ENCODE data around the gene LPCAT1.
"Not testable (repeated sequence)": the region's sequence is repeated elsewhere in the genome, so short reads cannot be mapped to it uniquely, and the experiment has no call there.

LPCAT1 gene, protein sequence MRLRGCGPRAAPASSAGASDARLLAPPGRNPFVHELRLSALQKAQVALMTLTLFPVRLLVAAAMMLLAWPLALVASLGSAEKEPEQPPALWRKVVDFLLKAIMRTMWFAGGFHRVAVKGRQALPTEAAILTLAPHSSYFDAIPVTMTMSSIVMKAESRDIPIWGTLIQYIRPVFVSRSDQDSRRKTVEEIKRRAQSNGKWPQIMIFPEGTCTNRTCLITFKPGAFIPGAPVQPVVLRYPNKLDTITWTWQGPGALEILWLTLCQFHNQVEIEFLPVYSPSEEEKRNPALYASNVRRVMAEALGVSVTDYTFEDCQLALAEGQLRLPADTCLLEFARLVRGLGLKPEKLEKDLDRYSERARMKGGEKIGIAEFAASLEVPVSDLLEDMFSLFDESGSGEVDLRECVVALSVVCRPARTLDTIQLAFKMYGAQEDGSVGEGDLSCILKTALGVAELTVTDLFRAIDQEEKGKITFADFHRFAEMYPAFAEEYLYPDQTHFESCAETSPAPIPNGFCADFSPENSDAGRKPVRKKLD

GRCh38 chr5:1523793-1524480 lies at the start of gene LPCAT1:
LPCAT1 (minus strand) TSS chr5:1523960; CDS start chr5:1523844, 116 bp downstream.
- DNase-seq: peak; percentile 32 to 78

DNA sequence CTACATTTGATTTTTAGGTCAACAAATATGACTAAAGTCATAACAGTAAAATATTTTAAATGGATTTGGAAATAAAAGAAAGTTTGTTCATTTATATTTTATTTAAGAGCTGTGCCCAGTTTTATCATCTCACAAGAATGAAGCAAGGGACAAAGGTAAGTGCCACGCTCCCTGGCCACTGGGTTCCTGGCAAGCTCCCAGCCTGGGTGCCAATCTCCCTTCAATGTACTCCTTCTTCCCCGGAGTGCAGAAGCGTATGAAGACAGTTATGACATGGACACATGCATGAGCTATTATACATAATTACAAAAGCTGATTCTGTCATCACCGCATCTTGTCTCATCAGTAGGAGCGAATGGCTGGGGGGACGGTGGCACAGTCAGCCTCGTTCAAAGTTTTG lies 48.1 kb upstream of the LPCAT1 start:
- DNase-seq: not testable (repeated sequence)

- no peak for DNase-seq
Measured at GRCh38 chr5:1570975-1571374, 47.2 kb upstream of the LPCAT1 start.

DNA sequence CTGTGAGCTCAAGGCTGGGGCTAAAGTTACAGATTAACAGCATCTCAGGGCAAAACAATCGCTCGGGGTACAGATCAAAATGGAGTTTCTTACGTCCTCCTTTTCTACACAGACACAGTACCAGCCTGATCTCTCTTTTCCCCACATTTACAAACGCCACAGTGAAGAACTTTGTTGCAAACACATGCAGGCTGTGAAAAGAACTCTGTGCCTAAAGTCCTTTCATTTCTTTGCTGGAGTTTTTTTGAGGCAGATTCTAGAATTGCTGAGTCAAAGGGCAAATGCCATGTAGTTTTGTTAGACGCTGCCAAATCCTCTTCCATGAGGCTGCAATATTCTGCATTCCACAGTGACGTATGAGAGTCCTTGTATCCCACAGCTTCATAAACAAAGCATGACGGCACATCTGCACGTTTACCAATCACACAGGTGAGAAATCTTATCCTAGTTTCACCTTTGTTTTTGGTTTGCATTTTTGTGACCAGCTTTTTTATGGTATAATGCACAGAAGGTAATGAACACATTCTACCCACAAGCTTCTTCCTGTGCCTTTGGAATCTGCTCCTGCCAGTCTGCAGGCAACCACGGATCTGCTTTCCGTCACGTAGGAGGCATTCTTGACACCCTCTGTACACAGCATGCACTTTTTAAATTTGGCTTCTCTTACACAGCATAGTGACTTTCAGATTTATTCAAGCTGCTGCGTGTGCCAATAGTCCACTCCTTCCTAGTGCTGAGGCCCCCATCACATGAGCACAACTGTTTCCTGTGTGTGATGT lies 44.6 kb upstream of the LPCAT1 start:
- no peak for DNase-seq

DNA sequence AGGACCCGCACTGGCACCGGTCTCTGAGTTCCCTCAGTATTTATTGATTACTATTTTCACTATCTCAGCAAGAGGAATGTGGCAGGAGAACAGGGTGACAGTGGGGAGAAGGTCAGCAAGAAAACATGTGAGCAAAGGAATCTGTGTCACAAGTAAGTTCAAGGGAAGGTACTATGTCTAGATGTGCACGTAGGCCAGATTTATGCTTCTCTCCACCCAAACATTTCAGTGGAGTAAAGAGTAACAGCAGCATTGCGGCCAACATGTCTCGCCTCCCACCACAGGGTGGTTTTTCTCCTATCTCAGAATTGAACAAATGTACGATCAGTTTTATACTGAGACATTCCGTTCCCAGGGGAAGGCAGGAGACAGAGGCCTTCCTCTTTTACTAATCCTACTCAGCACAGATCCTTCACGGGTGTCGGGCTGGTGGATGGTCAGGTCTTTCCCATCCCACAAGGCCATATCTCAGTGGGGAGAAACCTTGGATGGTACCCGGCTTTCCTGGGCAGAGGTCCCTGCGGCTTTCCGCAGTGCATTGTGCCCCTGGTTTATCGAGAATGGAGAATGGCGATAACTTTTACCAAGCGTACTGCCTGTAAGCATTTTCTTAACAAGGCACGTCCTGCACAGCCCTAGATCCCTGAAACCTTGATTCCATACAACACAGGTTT lies 43.9 kb upstream of the LPCAT1 start:
- not testable (repeated sequence) for DNase-seq

DNA sequence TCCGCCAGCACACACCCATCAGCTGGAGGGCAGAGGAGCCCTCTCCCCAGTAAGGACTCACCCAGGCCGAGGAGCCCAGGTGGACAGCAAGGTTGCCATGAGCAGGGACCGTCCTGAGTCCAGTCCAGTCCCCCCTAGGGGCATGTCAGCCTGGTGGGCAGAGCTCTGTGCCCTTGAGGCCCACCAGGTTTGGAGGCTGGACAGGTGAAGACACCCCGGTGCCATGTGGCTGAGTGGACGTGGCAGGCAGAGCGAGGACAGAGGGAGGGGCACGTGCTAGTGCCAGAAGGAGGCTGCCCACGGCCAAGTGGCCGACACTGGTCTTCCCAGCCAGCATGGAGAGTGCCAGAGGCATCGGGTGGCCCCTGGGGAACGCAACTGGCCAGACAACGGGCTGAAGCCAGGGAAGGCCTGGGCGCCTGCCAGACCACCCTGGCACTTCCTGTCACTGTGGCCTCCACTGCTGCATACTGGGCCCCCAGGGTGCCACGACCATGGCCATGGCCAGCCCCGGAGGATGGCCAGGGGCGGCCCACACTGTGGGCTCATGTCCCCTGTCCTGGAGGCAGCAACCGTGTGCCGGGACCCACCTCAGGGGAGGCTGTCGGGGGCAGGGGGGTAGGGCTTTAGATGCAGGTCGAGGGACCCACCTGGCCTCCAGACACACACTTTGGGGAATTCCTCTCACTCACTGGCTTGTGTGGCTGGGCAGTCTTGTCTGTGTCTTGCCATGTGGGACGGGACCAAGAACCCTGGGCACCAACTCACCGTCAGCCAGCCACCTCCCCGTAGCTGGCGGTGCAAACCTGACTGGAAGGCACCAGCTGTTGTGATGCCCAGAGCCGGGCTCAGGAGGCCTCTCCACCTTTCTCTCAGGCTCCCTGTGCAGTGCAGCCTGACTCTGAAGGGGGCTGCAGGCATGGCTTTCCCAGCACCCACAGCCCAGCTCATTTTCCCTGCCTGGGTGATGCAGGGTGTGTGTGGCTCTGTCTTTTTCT lies 42.3 kb upstream of the LPCAT1 start:
- DNase-seq: no peak

DNA sequence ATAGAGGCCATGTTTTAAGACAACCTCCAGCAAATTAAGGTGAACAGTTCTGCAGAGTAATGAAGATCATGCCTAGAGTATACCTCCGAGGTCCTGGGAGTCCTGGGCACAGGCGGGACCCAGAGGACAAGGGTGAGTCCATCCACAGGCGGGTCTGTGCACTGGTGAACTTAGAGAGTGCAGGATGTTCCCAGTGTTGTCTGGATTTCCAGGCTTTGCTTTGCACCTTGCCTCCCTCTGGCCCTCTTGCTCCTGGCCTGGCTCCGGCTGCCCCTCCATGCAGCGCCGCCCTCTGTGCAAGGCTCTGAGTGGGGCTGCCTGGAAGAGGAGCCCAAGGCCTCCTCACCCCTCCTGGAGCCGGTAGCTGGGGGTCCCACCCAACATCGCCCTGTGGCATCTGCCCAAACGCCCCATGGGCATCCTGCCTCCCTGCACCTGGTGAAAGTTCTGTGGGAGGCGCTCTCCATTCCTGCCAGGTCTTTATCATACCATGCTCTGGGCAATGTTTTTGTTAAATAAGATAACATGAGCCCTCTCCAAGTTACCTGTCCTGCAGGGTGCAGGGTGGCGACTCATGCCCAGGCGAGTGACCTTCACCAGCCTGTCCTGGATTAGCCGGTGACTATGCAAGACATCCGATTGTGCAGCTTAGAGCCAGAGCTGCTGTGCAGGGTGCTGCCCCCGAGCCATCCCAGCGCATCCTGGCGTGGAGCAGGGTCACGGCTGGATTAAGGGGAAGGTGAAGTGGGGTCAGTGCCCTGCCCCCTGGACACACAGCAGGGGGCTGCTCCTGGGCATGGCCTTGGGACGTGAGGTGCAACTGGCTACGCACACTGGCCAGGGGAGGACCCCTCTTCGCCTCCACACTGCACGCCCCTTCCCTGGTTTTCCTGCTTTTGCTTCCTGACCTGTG lies 41.3 kb upstream of the LPCAT1 start:
- DNase-seq: no peak

GRCh38 chr5:1564182-1564748 lies 40.5 kb upstream of the LPCAT1 start:
- no peak for DNase-seq

DNA sequence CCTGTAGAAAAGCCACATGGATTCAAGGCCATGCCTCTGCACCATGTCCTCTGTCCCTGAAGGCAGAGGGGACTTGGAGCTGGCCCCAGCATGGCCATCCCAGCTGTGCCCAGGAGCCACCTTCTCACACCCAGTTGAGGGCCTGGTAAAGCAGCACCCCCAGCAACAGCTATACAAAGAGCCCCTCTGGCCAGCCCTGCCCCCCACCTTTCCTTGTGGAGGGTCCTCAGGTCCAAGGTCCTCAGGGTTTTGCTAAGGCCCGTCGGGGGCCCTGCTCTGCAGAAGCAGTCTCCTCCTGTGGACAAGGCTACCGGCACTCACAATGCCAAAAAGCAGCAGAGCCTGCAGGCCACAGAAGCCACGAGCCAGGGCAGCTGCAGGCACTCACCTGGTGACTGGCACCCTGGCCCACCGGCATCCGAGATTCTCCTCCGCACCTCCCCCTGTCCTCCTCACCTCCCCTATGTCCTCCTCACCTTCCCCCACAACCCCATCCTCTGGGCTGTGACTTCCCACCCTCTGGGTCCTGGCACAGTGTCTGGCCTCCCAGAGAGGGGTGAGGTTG lies 39.9 kb upstream of the LPCAT1 start:
- no peak for DNase-seq

DNA sequence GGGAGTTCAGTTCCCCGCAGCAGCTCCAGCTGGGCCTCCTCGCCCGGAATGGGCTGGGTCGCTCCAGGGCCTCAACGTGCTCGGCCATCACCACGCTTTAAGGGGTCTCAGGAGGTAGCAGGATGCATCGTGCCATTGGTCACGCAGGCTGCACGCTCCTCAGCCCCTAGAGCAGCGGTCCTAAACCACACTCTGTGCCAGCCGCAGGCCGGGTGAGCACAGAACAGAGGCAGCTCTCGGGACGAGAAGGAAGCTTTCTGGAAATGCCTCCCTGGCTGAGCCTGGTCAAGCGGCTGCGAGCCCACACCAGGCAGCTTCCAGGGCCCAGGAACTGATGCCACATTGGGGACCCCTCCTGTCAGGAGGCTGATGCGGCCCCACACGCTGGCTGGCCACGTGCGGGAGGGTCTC lies 39.3 kb upstream of the LPCAT1 start:
- DNase-seq: no peak

DNA sequence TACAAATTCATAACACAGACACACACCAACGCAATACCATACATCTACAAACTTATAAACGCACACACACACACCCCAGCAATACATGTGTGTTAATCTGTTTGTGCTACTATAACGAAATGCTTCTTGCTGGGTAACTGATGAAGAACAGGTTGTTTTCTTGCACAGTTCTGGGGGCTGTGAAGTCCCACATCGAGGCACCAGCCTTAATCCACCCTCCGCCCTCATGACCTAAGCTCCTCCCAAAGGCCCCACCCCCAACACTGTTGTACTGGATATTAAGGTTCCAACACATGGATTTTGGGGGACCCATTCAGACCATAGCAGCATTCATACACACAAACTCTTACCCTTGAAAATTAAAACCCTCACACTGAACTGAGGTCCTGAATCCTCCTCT lies 38.8 kb upstream of the LPCAT1 start:
- DNase-seq: no peak

- no peak for DNase-seq
Measured at GRCh38 chr5:1561402-1561929, 37.7 kb upstream of the LPCAT1 start.

GRCh38 chr5:1560499-1560898 lies 36.7 kb upstream of the LPCAT1 start:
- not testable (repeated sequence) for DNase-seq

GRCh38 chr5:1558944-1559343 lies 35.2 kb upstream of the LPCAT1 start:
- no peak for DNase-seq

- DNase-seq: no peak
Measured at GRCh38 chr5:1557114-1557873, 33.5 kb upstream of the LPCAT1 start.

DNA sequence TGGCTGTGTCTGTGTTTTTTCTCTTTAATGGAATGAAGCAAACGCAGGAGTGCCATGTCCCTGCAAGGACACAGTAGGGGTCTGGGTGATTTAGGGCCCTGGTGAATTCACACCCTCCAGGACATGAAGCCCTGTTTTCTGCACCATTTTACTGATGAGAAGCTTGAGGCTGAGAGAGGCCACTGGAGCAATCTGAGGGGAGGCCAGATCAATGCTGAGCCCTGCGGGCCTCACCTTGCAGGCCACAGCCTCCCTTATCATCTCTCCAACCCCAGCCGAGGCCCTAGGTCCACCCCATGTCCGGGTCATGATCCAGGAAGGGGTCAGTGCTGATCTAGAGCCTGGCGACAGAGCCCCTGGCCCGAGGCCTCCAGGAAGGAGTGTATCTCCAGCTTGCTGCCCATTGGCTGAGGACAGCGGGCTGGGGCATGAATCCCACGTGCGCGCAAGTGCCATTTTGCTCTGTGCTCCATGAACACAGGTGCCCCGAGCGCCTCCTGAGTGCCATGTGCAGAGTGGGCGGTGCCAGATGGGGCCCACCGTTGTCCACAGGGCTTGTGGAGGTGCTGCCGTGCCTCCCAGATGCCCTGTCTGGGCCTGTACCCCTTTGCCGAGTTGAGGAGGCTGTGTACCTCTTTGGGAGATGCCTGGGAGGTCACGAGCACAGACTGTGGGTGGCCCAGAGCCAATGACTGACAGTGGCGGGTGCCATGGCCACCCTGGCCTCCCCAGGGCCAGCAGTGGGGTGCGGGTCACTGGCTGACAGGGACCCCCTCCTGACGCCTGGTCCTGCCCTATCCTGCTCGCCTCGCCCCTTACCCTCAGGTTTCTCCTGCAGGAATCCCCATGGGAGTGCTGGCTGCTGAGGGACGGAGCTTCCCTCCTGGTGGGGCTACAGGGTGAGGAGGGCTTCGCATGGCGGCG lies 32.3 kb upstream of the LPCAT1 start:
- no peak for DNase-seq

Data from SHP77 (cell line).